Astrocyte of the cerebellum (primary cell): ENCODE measurements around the gene POU5F1.

ENCODE experiments used
- DNase-seq: peaks from one replicate; pipeline ENCODE4 v3.0.0-alpha.2; 2011; ENCODE audit warnings: low read depth
- H3K4me3 ChIP-seq: 2 replicates; pipeline ENCODE4 v1.5.1; 2011; ENCODE audit warnings: mild to moderate bottlenecking, low read depth, low read length, moderate library complexity
- CTCF ChIP-seq: IDR thresholded peaks from 2 replicates; pipeline ENCODE4 v1.5.1; 2012; ENCODE audit warnings: low read length, low read depth, moderate library complexity, mild to moderate bottlenecking; ENCODE audit errors: missing control alignments
- in situ Hi-C: cut with HindIII; loops from 2 replicates; pipeline ENCODE4 v1.10.0; 2017; ENCODE audit warnings: low sequenced_read_pairs

Gene POU5F1

GRCh38 chr6:31143148-31143547 is 27.3 kb downstream of the POU5F1 start:
- H3K4me3 ChIP-seq: no peak overlapping the region

GRCh38 chr6:31142361-31142761 is 28.1 kb downstream of the POU5F1 start:
- in situ Hi-C loops: no loop called here
- no peak overlapping the region for H3K4me3 ChIP-seq
- DNase-seq: no peak
- TF ChIP-seq CTCF: no peak

More at GRCh38 chr6:31143148-31143547, 27.3 kb downstream of the POU5F1 start:
- DNase-seq: peak; percentile 73
- in situ Hi-C loops: no loop called here
- TF ChIP-seq CTCF: no peak

- no peak overlapping the region for H3K4me3 ChIP-seq
- no peak for TF ChIP-seq CTCF
- in situ Hi-C loops: no loop called here
- no peak for DNase-seq
Observed at GRCh38 chr6:31140643-31141042, 29.8 kb downstream of the POU5F1 start.

GRCh38 chr6:31139599-31139998 is 30.9 kb downstream of the POU5F1 start:
- no peak for TF ChIP-seq CTCF
- DNase-seq: no peak
- no peak overlapping the region for H3K4me3 ChIP-seq
- in situ Hi-C loops: no loop called here

GRCh38 chr6:31138982-31139381 is 31.5 kb downstream of the POU5F1 start, which contains the start of gene PSORS1C2:
PSORS1C2 (minus strand) TSS chr6:31139066; CDS start chr6:31139026, 40 bp downstream.
- in situ Hi-C loops: no loop called here
- TF ChIP-seq CTCF: no peak

GRCh38 chr6:31135710-31136109 is 34.8 kb downstream of the POU5F1 start:
- TF ChIP-seq CTCF: no peak
- H3K4me3 ChIP-seq: no peak overlapping the region
- in situ Hi-C loops: no loop called here
- no peak for DNase-seq

More at GRCh38 chr6:31138982-31139381, 31.5 kb downstream of the POU5F1 start, which contains the start of gene PSORS1C2:
- H3K4me3 ChIP-seq: no peak within 1 kb of the TSS
- DNase-seq: no peak

GRCh38 chr6:31132806-31133205 is 37.7 kb downstream of the POU5F1 start:
- TF ChIP-seq CTCF: no peak
- in situ Hi-C loops: no loop called here
- H3K4me3 ChIP-seq: no peak overlapping the region
- no peak for DNase-seq
